Measurements from ENCODE around the gene KIAA1614.

KIAA1614 gene

GRCh38 chr1:180912801-180913565, at the start of gene KIAA1614:
TSS of gene KIAA1614 (plus strand) at chr1:180912897. CDS start at chr1:180913244, 347 bp downstream.
- H3K4me3 ChIP-seq (ENCODE audit: low read depth, low read length) = no peak within 1 kb of the TSS
- TF ChIP-seq CTCF (IDR thresholded peaks at IDR 0.05; ENCODE audit: control insufficient read depth, extremely low read depth, insufficient read depth) = no peak
- no peak for DNase-seq (ENCODE audit: low read depth)

GRCh38 chr1:180863158-180863775, 49.4 kb upstream of the KIAA1614 start:
- peak; percentile 26 for DNase-seq (ENCODE audit: low read depth)
- TF ChIP-seq CTCF (IDR thresholded peaks at IDR 0.05; ENCODE audit: control insufficient read depth, extremely low read depth, insufficient read depth) = peak; percentile 61
- no peak overlapping the region for H3K4me3 ChIP-seq (ENCODE audit: low read depth, low read length)

GRCh38 chr1:180881806-180882509, 30.7 kb upstream of the KIAA1614 start:
- H3K4me3 ChIP-seq (ENCODE audit: low read depth, low read length) = no peak overlapping the region
- no peak for DNase-seq (ENCODE audit: low read depth)
- peak; percentile 62 for TF ChIP-seq CTCF (IDR thresholded peaks at IDR 0.05; ENCODE audit: control insufficient read depth, extremely low read depth, insufficient read depth)

- H3K4me3 ChIP-seq (ENCODE audit: low read depth, low read length) = no peak overlapping the region
- no peak for DNase-seq (ENCODE audit: low read depth)
- no peak for TF ChIP-seq CTCF (IDR thresholded peaks at IDR 0.05; ENCODE audit: control insufficient read depth, extremely low read depth, insufficient read depth)
Observed at GRCh38 chr1:180884588-180885300, 28.0 kb upstream of the KIAA1614 start.

GRCh38 chr1:180886338-180886737, 26.4 kb upstream of the KIAA1614 start:
- DNase-seq (ENCODE audit: low read depth) = no peak
- TF ChIP-seq CTCF (IDR thresholded peaks at IDR 0.05; ENCODE audit: control insufficient read depth, extremely low read depth, insufficient read depth) = no peak
- H3K4me3 ChIP-seq (ENCODE audit: low read depth, low read length) = no peak overlapping the region

- DNase-seq (ENCODE audit: low read depth) = no peak
- TF ChIP-seq CTCF (IDR thresholded peaks at IDR 0.05; ENCODE audit: control insufficient read depth, extremely low read depth, insufficient read depth) = no peak
- no peak overlapping the region for H3K4me3 ChIP-seq (ENCODE audit: low read depth, low read length)
Observed at GRCh38 chr1:180887841-180888240, 24.9 kb upstream of the KIAA1614 start.

All from LNCaP clone FGC (cell line).